GM12874 (cell line): ENCODE results near the gene LYZL6.

Experiments
- TF ChIP-seq, protein P1 (sequence below): IDR thresholded peaks from 2 replicates; pipeline ENCODE4 v1.5.1; 2011; ENCODE audit warnings: low read depth, mild to moderate bottlenecking, control low read depth, low read length, moderate library complexity; ENCODE audit not compliant: insufficient read depth

LYZL6 gene

GRCh38 chr17:35947156-35947585 lies 3.7 kb upstream of the LYZL6 start:
- TF ChIP-seq, protein P1, sequence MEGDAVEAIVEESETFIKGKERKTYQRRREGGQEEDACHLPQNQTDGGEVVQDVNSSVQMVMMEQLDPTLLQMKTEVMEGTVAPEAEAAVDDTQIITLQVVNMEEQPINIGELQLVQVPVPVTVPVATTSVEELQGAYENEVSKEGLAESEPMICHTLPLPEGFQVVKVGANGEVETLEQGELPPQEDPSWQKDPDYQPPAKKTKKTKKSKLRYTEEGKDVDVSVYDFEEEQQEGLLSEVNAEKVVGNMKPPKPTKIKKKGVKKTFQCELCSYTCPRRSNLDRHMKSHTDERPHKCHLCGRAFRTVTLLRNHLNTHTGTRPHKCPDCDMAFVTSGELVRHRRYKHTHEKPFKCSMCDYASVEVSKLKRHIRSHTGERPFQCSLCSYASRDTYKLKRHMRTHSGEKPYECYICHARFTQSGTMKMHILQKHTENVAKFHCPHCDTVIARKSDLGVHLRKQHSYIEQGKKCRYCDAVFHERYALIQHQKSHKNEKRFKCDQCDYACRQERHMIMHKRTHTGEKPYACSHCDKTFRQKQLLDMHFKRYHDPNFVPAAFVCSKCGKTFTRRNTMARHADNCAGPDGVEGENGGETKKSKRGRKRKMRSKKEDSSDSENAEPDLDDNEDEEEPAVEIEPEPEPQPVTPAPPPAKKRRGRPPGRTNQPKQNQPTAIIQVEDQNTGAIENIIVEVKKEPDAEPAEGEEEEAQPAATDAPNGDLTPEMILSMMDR: peak; percentile 91

DNA sequence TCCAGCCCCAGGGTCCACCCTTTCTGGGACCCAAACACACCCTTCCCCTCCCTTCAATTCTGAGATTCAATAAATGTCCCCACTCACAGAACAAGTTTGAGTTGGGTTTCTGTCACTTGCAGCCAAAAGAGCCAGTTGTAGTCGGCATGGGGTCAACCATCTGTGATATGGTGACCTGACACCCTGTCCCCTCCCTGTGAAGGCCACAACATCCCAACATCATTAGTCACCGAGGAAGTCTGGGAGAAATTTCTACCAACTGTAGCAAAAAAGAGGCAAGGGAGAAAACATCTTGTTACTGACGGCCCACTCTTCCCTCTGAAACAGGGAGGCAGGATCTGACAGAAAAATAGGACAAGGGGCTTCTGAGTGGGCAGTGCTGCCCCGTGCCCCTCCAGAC lies 638 bp upstream of the LYZL6 start:
- TF ChIP-seq, protein P1: no peak

DNA sequence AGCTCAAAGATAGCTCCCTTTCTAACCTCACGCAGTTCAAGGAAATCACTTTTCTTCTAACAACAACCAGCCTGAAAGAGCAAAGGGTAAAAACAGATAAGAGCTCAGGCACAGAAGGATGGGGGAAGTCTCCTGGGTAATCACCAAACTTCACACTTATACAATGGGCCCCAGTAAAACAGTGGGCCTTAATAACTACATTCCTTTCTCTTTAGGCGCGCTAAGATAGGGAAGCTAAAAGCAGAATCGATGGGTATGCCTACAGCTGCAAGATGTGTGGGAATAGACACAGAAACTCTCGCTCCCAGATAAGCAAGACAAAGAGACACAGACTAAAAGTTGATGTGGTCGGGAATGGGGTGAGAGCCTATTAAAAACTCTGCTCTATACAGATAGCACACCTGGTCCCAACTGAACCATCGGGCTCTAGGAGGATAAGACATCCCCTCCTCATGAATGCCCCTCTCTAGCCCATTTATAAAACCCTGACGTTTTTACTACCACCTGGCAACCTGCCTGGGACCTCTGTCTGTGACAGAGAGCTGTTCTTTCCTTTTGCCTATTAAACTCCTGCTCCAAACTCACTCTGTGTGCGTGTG lies 826 bp downstream of the LYZL6 start:
- TF ChIP-seq, protein P1: no peak

DNA sequence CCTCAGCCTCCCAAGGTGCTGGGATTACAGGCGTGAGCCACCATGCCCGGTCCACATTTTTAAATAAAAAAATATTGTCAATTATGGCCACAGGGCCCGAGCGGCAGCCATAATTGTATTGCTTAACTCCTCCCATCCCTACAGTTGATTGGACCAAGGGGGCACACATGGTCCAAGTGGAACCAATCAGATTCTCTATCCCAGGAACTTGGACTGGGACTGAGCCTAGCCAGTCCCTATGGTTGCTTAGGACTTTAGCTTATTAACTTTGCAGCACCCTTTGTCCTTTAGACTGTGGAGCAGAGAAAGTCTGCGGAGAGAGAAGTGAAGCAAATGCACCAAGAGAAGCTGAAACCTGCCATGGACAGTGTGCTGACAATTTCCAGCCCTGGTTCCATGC lies 7.5 kb downstream of the LYZL6 start:
- TF ChIP-seq, protein P1: no peak

DNA sequence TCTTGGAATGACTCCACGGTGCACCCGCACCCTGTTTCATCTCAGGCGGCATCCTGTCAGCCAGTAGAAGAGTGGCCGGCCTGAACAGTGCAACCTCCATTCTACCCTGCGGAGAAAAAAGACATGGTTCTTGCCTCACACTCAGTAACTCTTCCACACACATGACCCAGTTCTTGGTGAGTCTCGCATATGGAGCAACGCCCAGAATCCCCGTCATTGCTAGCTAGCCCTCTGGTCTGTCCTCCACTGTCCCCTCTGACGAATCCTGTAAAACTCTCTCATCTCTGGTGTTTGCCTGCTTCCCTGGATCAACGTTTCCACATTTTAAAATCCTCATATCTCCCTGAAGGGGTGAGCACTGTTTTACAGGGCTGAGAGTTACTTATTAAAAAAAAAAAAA lies 8.8 kb downstream of the LYZL6 start:
- TF ChIP-seq, protein P1: no peak

DNA sequence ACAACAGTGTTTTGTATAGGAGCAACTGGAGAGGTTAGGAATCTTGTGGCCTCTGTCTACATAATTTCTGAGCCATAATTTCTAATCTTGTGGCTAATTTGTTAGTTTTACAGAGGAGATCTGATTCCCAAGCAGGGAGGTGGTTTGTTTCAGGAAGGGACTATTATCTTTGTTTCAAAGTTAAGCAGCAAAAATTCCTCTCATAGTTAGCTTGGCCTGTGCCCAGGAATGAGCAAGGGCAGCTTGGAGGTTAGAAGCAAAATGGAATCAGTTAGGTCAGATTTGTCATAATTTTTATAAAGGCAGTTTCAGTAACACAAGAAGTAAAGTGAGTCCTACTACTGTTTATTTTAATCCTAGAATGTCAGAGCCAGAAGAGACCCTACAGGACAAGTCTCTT lies 10.9 kb downstream of the LYZL6 start:
- TF ChIP-seq, protein P1: no peak

- TF ChIP-seq, protein P1: no peak
Measured at GRCh38 chr17:35931794-35932425, 11.6 kb downstream of the LYZL6 start.
